Measurements from ENCODE around the gene PCCA.

GRCh38 chr13:100138859-100139491 is 50.1 kb downstream of the PCCA start:
- TF ChIP-seq POLR2AphosphoS5 (IDR thresholded peaks at IDR 0.05) (no peak), POLR2A (IDR thresholded peaks at IDR 0.05) (no peak)
- TF ChIP-seq, protein P1, sequence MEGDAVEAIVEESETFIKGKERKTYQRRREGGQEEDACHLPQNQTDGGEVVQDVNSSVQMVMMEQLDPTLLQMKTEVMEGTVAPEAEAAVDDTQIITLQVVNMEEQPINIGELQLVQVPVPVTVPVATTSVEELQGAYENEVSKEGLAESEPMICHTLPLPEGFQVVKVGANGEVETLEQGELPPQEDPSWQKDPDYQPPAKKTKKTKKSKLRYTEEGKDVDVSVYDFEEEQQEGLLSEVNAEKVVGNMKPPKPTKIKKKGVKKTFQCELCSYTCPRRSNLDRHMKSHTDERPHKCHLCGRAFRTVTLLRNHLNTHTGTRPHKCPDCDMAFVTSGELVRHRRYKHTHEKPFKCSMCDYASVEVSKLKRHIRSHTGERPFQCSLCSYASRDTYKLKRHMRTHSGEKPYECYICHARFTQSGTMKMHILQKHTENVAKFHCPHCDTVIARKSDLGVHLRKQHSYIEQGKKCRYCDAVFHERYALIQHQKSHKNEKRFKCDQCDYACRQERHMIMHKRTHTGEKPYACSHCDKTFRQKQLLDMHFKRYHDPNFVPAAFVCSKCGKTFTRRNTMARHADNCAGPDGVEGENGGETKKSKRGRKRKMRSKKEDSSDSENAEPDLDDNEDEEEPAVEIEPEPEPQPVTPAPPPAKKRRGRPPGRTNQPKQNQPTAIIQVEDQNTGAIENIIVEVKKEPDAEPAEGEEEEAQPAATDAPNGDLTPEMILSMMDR (IDR thresholded peaks at IDR 0.05) = no peak
